NB4 (cell line): ENCODE results near the gene FGF12.

ENCODE experiments used
- DNase-seq: peaks from one replicate; pipeline ENCODE4 v3.0.0; 2010; ENCODE audit warnings: low read depth
- H3K4me3 ChIP-seq: one replicate; pipeline ENCODE4 v1.5.1; 2011; ENCODE audit warnings: mild to moderate bottlenecking, low read depth, low read length, moderate library complexity
- MAX ChIP-seq: IDR thresholded peaks from 2 replicates; pipeline ENCODE4 v1.6.1; 2011; ENCODE audit warnings: low read depth, low read length
- MYC ChIP-seq: IDR thresholded peaks from 2 replicates; pipeline ENCODE4 v1.6.1; 2011; ENCODE audit warnings: low read depth, low read length
- POLR2A ChIP-seq: IDR thresholded peaks from 2 replicates; pipeline ENCODE4 v1.6.1; 2011; ENCODE audit warnings: mild to moderate bottlenecking; ENCODE audit not compliant: insufficient read length; ENCODE audit errors: extremely low read depth
- TF ChIP-seq, protein P1 (sequence below): IDR thresholded peaks from one replicate; pipeline ENCODE4 v1.5.1; 2012; ENCODE audit warnings: low read depth, low read length

Gene FGF12

DNA sequence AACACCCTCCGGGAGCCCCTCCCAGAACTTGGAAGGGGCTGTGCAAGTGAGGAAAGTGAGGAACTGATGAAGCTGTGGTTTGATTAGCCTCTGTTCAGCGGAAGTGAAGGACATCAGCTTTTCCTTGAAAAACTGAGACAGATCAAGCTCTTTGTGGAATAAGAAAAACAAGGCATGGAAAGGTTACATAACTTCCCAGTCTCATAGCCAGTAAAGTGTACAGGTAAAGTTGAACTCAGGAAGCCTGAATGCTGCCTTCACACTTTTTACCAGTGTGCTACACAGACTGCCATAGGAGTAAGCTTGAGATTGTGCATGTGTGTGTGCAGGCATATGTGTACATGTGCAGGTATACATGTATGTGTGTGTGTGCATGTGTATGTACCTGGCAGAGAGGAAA, 293.2 kb downstream of the FGF12 start:
- TF ChIP-seq MAX (no peak), MYC (no peak), POLR2A (no peak)
- TF ChIP-seq, protein P1, sequence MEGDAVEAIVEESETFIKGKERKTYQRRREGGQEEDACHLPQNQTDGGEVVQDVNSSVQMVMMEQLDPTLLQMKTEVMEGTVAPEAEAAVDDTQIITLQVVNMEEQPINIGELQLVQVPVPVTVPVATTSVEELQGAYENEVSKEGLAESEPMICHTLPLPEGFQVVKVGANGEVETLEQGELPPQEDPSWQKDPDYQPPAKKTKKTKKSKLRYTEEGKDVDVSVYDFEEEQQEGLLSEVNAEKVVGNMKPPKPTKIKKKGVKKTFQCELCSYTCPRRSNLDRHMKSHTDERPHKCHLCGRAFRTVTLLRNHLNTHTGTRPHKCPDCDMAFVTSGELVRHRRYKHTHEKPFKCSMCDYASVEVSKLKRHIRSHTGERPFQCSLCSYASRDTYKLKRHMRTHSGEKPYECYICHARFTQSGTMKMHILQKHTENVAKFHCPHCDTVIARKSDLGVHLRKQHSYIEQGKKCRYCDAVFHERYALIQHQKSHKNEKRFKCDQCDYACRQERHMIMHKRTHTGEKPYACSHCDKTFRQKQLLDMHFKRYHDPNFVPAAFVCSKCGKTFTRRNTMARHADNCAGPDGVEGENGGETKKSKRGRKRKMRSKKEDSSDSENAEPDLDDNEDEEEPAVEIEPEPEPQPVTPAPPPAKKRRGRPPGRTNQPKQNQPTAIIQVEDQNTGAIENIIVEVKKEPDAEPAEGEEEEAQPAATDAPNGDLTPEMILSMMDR = no peak
- no peak for DNase-seq

GRCh38 chr3:192433704-192434103, 293.6 kb downstream of the FGF12 start:
- DNase-seq = no peak
- TF ChIP-seq, protein P1 = no peak
- TF ChIP-seq POLR2A = no peak
- no peak for TF ChIP-seq MYC
- TF ChIP-seq MAX = no peak

More for the DNA sequence above, 293.2 kb downstream of the FGF12 start:
- H3K4me3 ChIP-seq = no peak overlapping the region

DNA sequence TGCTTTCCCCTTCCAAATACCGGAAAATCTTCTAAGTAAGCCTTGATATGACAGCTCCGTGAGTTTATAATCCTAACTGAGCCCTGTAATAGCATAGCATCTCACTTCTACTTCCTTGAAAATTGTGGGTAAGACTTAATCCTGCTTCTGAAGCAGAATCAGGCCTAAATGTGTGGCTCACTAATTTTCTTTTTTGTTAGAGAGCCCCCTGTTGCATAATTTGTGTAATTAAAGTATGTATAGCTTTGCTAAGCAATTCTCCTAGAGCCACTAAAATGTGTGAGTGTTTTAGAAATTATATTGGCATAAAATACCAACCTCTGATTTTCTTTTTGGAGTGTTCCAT, 304.4 kb downstream of the FGF12 start:
- peak; percentile 16 for DNase-seq
- TF ChIP-seq MAX = no peak
- TF ChIP-seq, protein P1 = peak; percentile 5
- H3K4me3 ChIP-seq = no peak overlapping the region

More at GRCh38 chr3:192433704-192434103, 293.6 kb downstream of the FGF12 start:
- no peak overlapping the region for H3K4me3 ChIP-seq

DNA sequence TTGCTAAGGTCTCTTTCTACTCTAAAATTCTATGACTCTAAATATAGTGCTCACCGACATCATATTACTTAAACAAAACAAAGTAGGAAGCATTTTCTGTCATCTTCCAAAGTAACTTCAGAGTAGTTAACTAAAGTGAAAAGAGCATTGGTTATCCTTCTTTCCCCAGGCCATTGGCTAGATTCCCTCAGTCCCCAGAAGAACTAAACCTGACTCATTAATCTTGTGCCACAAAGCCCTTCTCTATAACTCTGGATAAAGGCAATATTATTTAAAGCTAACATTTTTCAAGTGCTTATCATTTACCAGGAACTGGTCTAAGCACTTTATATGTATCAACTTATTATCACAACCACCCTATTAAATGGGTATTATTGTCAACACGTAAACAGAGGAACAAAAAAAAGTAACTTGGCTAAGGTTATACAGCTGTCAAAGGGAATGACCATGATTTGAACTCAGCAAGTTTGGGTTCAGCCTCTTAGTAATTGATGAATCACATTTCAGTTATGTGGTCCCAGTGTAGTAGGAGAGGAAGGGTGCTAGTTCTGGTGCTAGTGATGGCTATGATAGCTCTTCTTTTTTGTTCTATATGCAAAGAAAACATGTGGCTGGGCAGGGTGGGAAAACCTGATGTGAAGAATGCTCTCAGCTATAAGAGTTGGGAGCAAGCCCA, 304.9 kb downstream of the FGF12 start:
- no peak overlapping the region for H3K4me3 ChIP-seq
- no peak for DNase-seq
- TF ChIP-seq POLR2A = no peak
- no peak for TF ChIP-seq MYC
- TF ChIP-seq, protein P1 = no peak
- TF ChIP-seq MAX = no peak

DNA sequence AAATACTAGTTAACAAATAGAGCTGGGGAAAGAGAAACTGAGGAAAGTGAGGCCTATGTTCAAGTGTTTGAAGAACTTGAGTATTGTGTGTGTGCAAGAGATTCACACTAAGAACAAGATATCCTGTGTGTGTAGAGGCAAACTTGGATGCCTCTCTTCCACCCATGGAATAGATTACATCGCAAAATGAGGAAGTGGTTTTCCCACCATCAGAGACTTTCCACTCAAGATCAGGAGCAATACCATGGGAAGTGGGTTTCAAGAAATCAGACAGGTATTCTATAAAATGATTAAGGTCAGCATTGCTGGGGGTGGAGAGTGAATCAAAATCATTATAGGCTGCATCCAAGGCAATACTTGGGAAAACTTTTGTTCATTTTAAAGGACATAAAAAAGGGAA, 308.0 kb downstream of the FGF12 start:
- DNase-seq = no peak
- TF ChIP-seq MAX = no peak
- no peak for TF ChIP-seq MYC
- TF ChIP-seq POLR2A = no peak
- TF ChIP-seq, protein P1 = no peak
- H3K4me3 ChIP-seq = no peak overlapping the region

- TF ChIP-seq POLR2A (no peak), MAX (no peak), MYC (no peak)
- TF ChIP-seq, protein P1 = no peak
- no peak overlapping the region for H3K4me3 ChIP-seq
- DNase-seq = no peak
Observed at GRCh38 chr3:192417559-192418055, 309.7 kb downstream of the FGF12 start.
